ENCODE data around the gene CLEC3B. TPM values are rescaled to one million over a fixed set of nuclear protein-coding genes. Genes with fewer than 3 reads are reported as not detected.
A peak's percentile ranks its signal among the peaks of the same experiment; 100 is the strongest.

CLEC3B gene
- total RNA-seq, 4 donors from 2014 or later = 20.4 to 127 (median 77.6) TPM

DNA sequence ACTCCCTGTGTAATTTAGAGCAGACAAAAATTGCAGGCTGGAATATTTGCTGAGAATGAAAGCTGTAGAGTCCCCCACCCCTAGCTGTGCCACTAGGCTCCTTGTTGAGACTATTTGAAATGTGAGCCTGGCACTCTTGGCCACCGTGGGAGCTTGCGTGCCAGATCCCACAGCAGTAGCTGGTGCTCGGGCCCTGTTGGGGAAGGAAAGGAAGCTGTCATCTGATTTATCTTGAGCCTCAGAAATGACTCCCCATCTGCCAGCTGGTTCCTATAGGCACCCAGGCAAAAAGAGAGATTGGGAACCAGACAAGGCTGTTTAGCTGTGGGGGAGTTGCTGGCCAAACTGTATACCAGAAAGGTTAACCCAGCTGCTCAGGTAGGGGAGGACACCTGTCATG lies 23.4 kb upstream of the CLEC3B start:
- Histone ChIP-seq H3K27ac (no peak overlapping the region), H3K4me3 (no peak overlapping the region), H3K9me3 (peaks cover 0 to 5% (median 0%) of the 10 kb centered on the region in 3 donors), H3K36me3 (peaks cover 0 to 93% of the 10 kb centered on the region in 2 donors), H3K27me3 (no peaks in the 10 kb centered on the region), H3K4me1 (no peaks in the 10 kb centered on the region)
- TF ChIP-seq POLR2A (IDR thresholded peaks at IDR 0.05) = no peak
- no peak for TF ChIP-seq POLR2AphosphoS5 (IDR thresholded peaks at IDR 0.05)
- TF ChIP-seq EP300 (IDR thresholded peaks at IDR 0.05) = no peak
- TF ChIP-seq, protein P1, sequence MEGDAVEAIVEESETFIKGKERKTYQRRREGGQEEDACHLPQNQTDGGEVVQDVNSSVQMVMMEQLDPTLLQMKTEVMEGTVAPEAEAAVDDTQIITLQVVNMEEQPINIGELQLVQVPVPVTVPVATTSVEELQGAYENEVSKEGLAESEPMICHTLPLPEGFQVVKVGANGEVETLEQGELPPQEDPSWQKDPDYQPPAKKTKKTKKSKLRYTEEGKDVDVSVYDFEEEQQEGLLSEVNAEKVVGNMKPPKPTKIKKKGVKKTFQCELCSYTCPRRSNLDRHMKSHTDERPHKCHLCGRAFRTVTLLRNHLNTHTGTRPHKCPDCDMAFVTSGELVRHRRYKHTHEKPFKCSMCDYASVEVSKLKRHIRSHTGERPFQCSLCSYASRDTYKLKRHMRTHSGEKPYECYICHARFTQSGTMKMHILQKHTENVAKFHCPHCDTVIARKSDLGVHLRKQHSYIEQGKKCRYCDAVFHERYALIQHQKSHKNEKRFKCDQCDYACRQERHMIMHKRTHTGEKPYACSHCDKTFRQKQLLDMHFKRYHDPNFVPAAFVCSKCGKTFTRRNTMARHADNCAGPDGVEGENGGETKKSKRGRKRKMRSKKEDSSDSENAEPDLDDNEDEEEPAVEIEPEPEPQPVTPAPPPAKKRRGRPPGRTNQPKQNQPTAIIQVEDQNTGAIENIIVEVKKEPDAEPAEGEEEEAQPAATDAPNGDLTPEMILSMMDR (IDR thresholded peaks at IDR 0.05) = no peak
- ATAC-seq = no peak
- WGBS, 2 donors (ENCODE audit: low coverage in 1 of 2) = 93% methylated on average over 3 of the region's 3 CpGs; no CpG with 5 or more reads in 1 of the 2 donors

DNA sequence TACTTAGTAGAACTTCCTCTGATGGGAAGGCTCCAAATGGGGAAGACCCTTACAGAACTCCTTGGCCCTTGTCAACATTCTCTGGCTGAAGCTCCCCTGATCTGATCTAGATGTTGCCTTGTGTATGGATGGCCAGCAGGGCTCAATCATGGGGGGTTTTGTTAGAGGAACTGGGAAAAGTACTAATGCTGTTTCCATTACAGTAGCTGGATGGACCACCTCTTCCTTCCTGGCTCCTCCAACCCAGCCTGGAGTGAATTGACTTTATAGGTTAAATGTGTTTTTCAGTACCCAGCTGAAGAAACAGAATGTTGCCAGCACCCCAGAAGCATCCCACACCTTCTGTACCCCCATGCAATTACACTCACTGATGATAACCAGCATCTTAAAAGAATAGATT lies 22.7 kb upstream of the CLEC3B start:
- Histone ChIP-seq H3K27me3 (no peaks in the 10 kb centered on the region), H3K9me3 (peaks cover 0 to 5% (median 0%) of the 10 kb centered on the region in 3 donors), H3K4me1 (no peaks in the 10 kb centered on the region), H3K36me3 (peaks cover 0 to 93% of the 10 kb centered on the region in 2 donors), H3K27ac (no peak overlapping the region), H3K4me3 (no peak overlapping the region)
- ATAC-seq = no peak
- TF ChIP-seq EP300 (IDR thresholded peaks at IDR 0.05) (no peak), POLR2A (IDR thresholded peaks at IDR 0.05) (no peak), POLR2AphosphoS5 (IDR thresholded peaks at IDR 0.05) (no peak)
- TF ChIP-seq, protein P1 (IDR thresholded peaks at IDR 0.05) = no peak

DNA sequence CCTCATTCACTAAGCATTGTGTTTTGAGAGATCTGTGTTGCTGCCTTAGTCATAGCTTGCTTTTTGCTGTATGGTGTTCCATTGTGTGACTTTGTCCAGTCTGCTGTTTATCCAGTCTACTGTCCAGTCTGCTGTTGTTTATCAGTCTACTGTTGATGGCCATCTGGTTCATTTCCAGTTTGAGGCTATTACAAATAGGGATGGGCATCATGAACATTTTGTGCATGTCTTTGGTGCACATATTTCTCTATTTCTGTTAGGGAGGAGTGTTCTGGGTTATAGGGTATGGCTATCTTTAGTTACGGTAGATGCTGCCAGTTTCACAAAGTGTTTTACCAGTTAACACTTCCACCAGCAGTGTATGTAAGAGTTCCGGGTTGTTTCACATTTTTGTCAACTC lies 22.2 kb upstream of the CLEC3B start:
- H3K9me3 ChIP-seq = peaks cover 0 to 5% (median 0%) of the 10 kb centered on the region in 3 donors
- H3K4me3 ChIP-seq = no peak overlapping the region
- WGBS, 2 donors (ENCODE audit: low coverage in 1 of 2) = 100% methylated on average over 1 to 2 of the region's 2 CpGs
- TF ChIP-seq POLR2A (IDR thresholded peaks at IDR 0.05) = no peak
- TF ChIP-seq EP300 (IDR thresholded peaks at IDR 0.05) = no peak
- TF ChIP-seq, protein P1 (IDR thresholded peaks at IDR 0.05) = no peak
- TF ChIP-seq POLR2AphosphoS5 (IDR thresholded peaks at IDR 0.05) = no peak
- ATAC-seq = no peak
- H3K4me1 ChIP-seq = no peaks in the 10 kb centered on the region
- H3K36me3 ChIP-seq = peaks cover 0 to 91% of the 10 kb centered on the region in 2 donors
- no peaks in the 10 kb centered on the region for H3K27me3 ChIP-seq
- H3K27ac ChIP-seq = no peak overlapping the region

DNA sequence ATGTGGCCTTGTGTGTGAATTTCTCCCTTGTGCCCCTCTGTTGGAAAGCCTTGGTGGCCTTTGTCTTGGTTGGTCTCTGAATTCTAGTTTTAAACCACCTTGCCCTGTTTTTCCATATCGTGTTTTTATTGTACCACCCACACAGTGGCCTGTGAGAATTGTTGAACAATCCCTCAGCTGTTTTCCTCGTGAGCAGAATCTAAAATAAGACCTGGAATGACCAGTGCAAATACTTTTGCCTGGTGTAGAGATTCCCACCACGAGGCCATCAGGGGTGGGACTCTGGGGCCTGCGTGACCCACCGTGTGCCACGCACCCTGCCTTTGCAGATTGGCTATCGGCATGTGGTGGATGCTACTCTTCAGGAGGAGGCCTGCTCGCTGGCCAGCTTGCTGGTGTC lies 19.0 kb upstream of the CLEC3B start:
- H3K27me3 ChIP-seq = no peaks in the 10 kb centered on the region
- H3K4me3 ChIP-seq = no peak overlapping the region
- no peak for ATAC-seq
- H3K9me3 ChIP-seq = peaks cover 0 to 5% (median 0%) of the 10 kb centered on the region in 3 donors
- no peak for TF ChIP-seq EP300 (IDR thresholded peaks at IDR 0.05)
- no peak for TF ChIP-seq POLR2A (IDR thresholded peaks at IDR 0.05)
- peak overlapping the region in 1 of 4 donors; percentile 83 for H3K27ac ChIP-seq
- peaks cover 0 to 21% (median 16%) of the 10 kb centered on the region in 3 donors for H3K4me1 ChIP-seq
- WGBS, 2 donors (ENCODE audit: low coverage in 1 of 2) = 91% methylated on average over 3 of the region's 8 CpGs; no CpG with 5 or more reads in 1 of the 2 donors
- H3K36me3 ChIP-seq = peaks cover 0 to 66% of the 10 kb centered on the region in 2 donors

DNA sequence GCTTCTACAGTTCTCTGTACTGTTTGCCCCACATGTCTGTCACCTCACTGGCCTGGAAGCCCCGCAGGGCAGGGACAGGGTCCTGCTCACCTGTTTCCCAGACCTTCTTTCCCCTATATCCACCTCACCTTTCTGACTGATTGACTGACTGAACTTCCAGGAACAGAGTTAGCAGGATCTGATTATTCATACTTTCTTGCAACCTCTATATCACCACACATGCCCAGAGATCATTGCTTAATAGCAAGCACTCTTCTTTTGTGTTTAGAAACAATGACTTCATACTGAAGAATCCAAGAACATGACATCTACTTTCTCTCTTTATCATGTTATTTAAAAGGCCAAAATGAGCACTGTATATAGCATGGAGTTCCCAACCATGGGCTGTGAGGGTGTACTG lies 18.0 kb upstream of the CLEC3B start:
- Histone ChIP-seq H3K4me1 (peaks cover 6 to 31% (median 25%) of the 10 kb centered on the region in 3 donors), H3K36me3 (peaks cover 0 to 63% of the 10 kb centered on the region in 2 donors), H3K4me3 (no peak overlapping the region), H3K27me3 (no peaks in the 10 kb centered on the region), H3K9me3 (peaks cover 0 to 5% (median 0%) of the 10 kb centered on the region in 3 donors), H3K27ac (peak overlapping the region in 2 of 4 donors; percentile 35 to 83)
- WGBS, 2 donors (ENCODE audit: low coverage in 1 of 2) = 100% methylated on average over 1 of the region's 1 CpG
- TF ChIP-seq, protein P1 (IDR thresholded peaks at IDR 0.05) = no peak
- TF ChIP-seq POLR2A (IDR thresholded peaks at IDR 0.05) = no peak
- no peak for TF ChIP-seq EP300 (IDR thresholded peaks at IDR 0.05)
- no peak for TF ChIP-seq POLR2AphosphoS5 (IDR thresholded peaks at IDR 0.05)
- ATAC-seq = no peak
